ENCODE data around the gene INMT. TPM values are rescaled to one million over a fixed set of nuclear protein-coding genes. Genes with fewer than 3 reads are reported as not detected.

Gene INMT
- total and polyA plus RNA-seq, 2 of the 13 experiments (the other 11 are each of a cell fraction or from before 2014, with no cell fraction given), result not detected

- DNase-seq (ENCODE audit: low spot score) (no peak), ATAC-seq (no peak), FAIRE-seq (no peak)
- no peak overlapping the region for H3K27ac ChIP-seq (ENCODE audit: extremely low read length, insufficient read depth, low read length)
- H3K9ac ChIP-seq (ENCODE audit: insufficient read depth, low read depth, low read length), result no peak overlapping the region
- no peak for TF ChIP-seq KMT2A (CRISPR knock-in tag; IDR thresholded peaks at IDR 0.05)
- no peak for TF ChIP-seq NR2C2 (CRISPR knock-in tag; IDR thresholded peaks at IDR 0.05; ENCODE audit: borderline replicate concordance)
- ChIA-PET CTCF (ENCODE audit: low intra/inter-chr PET ratio, low total read pairs) (no interaction called here), POLR2A (no interaction called here)
- H2AFZ ChIP-seq (ENCODE audit: low read length), result no peak overlapping the region
- H4K20me1 ChIP-seq (ENCODE audit: insufficient read depth, low read length), result no peaks in the 10 kb centered on the region
- no peaks in the 10 kb centered on the region for H3K36me3 ChIP-seq (replicated peaks in 1 of 2; ENCODE audit: control insufficient read depth in 1 of 2, insufficient read depth in 2 of 2, low read length in 2 of 2)
- H3K27me3 ChIP-seq (ENCODE audit: control insufficient read depth in 1 of 2, insufficient read depth in 2 of 2, low read length in 2 of 2), result peaks cover 4 to 5% of the 10 kb centered on the region in 2 experiments; a peak in 3 of 5 replicates
- intact Hi-C loops (cut with micrococcal nuclease; ENCODE audit: unreplicated experiment) (no loop called here), in situ Hi-C loops (cut with HindIII; ENCODE audit: extremely low pct_ligation_motif_present, low pct_unique_long_range_greater_than_20kb) (no loop called here)
- whole genome bisulfite sequencing (ENCODE audit: low lambda C conversion rate), result 36% methylated on average over 4 of the region's 4 CpGs
- no peak overlapping the region for H3K4me3 ChIP-seq (replicated peaks in 1 of 3; ENCODE audit: insufficient read depth in 1 of 3, low read depth in 2 of 3, low read length in 3 of 3)
- H3K4me2 ChIP-seq (ENCODE audit: low read depth, low read length), result no peak overlapping the region
- no peaks in the 10 kb centered on the region for H3K9me3 ChIP-seq (ENCODE audit: low read length)
- BruUV-seq (replicated peaks), result no TSS peak
- 0 out of 2 replicates have a peak, but pooled peaks cover 7% of the 10 kb centered on the region for H3K4me1 ChIP-seq (ENCODE audit: insufficient read depth, low read length)
- H3K79me2 ChIP-seq (ENCODE audit: insufficient read depth, low read length), result no peaks in the 10 kb centered on the region
These were observed 41.3 kb upstream of the INMT start for GRCh38 chr7:30710669-30711068.

- DNase-seq (ENCODE audit: low spot score) (no peak), FAIRE-seq (no peak), ATAC-seq (no peak)
- ChIA-PET POLR2A (no interaction called here), CTCF (ENCODE audit: low intra/inter-chr PET ratio, low total read pairs) (no interaction called here)
- H3K27me3 ChIP-seq (ENCODE audit: control insufficient read depth in 1 of 2, insufficient read depth in 2 of 2, low read length in 2 of 2), result no peaks in the 10 kb centered on the region
- BruUV-seq (replicated peaks), result no TSS peak
- no peak overlapping the region for H3K4me3 ChIP-seq (replicated peaks in 1 of 3; ENCODE audit: insufficient read depth in 1 of 3, low read depth in 2 of 3, low read length in 3 of 3)
- in situ Hi-C loops (cut with HindIII; ENCODE audit: extremely low pct_ligation_motif_present, low pct_unique_long_range_greater_than_20kb), result no loop called here
- H3K79me2 ChIP-seq (ENCODE audit: insufficient read depth, low read length), result no peaks in the 10 kb centered on the region
- WGBS (ENCODE audit: low lambda C conversion rate), result 20% methylated on average over 5 of the region's 6 CpGs
- H3K9me3 ChIP-seq (ENCODE audit: low read length), result peaks cover 12% of the 10 kb centered on the region
- H3K36me3 ChIP-seq (replicated peaks in 1 of 2; ENCODE audit: control insufficient read depth in 1 of 2, insufficient read depth in 2 of 2, low read length in 2 of 2), result no peaks in the 10 kb centered on the region
- intact Hi-C loops (cut with micrococcal nuclease; ENCODE audit: unreplicated experiment), result no loop called here
- H3K4me2 ChIP-seq (ENCODE audit: low read depth, low read length), result no peak overlapping the region
- H3K27ac ChIP-seq (ENCODE audit: extremely low read length, insufficient read depth, low read length), result no peak overlapping the region
- no peak overlapping the region for H2AFZ ChIP-seq (ENCODE audit: low read length)
- no peak for TF ChIP-seq TSC22D2 (CRISPR knock-in tag; IDR thresholded peaks at IDR 0.05; ENCODE audit: borderline replicate concordance)
- TF ChIP-seq ZNF816 (CRISPR knock-in tag; IDR thresholded peaks at IDR 0.05; ENCODE audit: borderline replicate concordance), result no peak
- TF ChIP-seq ZNF446 (CRISPR knock-in tag; IDR thresholded peaks at IDR 0.05), result no peak
- TF ChIP-seq TOE1 (CRISPR knock-in tag; IDR thresholded peaks at IDR 0.05), result no peak
- no peak for TF ChIP-seq ZBTB46 (CRISPR knock-in tag; IDR thresholded peaks at IDR 0.05; ENCODE audit: borderline replicate concordance)
- no peak for TF ChIP-seq SOX6 (IDR thresholded peaks at IDR 0.05)
- no peak for TF ChIP-seq SOX6 (CRISPR knock-in tag; IDR thresholded peaks at IDR 0.05)
- no peak for TF ChIP-seq ZNF766 (CRISPR knock-in tag; IDR thresholded peaks at IDR 0.05; ENCODE audit: borderline replicate concordance)
- no peak for TF ChIP-seq PHF8 (CRISPR knock-in tag; IDR thresholded peaks at IDR 0.05)
- TF ChIP-seq ZNF546 (CRISPR knock-in tag; conservative IDR thresholded peaks at IDR 0.05), result no peak
- TF ChIP-seq KLF12 (CRISPR knock-in tag; IDR thresholded peaks at IDR 0.05; ENCODE audit: borderline replicate concordance), result no peak
- TF ChIP-seq FIP1L1 (IDR thresholded peaks at IDR 0.05; ENCODE audit: borderline replicate concordance, insufficient read depth, low read depth, low read length), result no peak
- no peak for TF ChIP-seq KAT2B (IDR thresholded peaks at IDR 0.05; ENCODE audit: borderline replicate concordance, low read depth, low read length)
- no peak for TF ChIP-seq CEBPG (CRISPR knock-in tag; IDR thresholded peaks at IDR 0.05)
- TF ChIP-seq ZSCAN12 (CRISPR knock-in tag; IDR thresholded peaks at IDR 0.05), result no peak
- no peak for TF ChIP-seq RFXAP (CRISPR knock-in tag; IDR thresholded peaks at IDR 0.05; ENCODE audit: borderline replicate concordance)
- H3K4me1 ChIP-seq (ENCODE audit: insufficient read depth, low read length), result 0 out of 2 replicates have a peak, but pooled peaks cover 7% of the 10 kb centered on the region
- H3K9ac ChIP-seq (ENCODE audit: insufficient read depth, low read depth, low read length), result no peak overlapping the region
- H4K20me1 ChIP-seq (ENCODE audit: insufficient read depth, low read length), result no peaks in the 10 kb centered on the region
These were observed 38.5 kb upstream of the INMT start for GRCh38 chr7:30713392-30713791.
